HG02763 (cell line): ENCODE data around the gene ZBTB17.
"Not testable (repeated sequence)": the region's sequence is repeated elsewhere in the genome, so short reads cannot be mapped to it uniquely, and the experiment has no call there.

ENCODE experiments used
- ATAC-seq: cut with Tn5 transposase; IDR thresholded peaks from one replicate; pipeline ENCODE4 v1.9.1; 2021; ENCODE audit warnings: mild to moderate bottlenecking, moderate library complexity; ENCODE audit not compliant: unreplicated experiment

ZBTB17 gene

DNA sequence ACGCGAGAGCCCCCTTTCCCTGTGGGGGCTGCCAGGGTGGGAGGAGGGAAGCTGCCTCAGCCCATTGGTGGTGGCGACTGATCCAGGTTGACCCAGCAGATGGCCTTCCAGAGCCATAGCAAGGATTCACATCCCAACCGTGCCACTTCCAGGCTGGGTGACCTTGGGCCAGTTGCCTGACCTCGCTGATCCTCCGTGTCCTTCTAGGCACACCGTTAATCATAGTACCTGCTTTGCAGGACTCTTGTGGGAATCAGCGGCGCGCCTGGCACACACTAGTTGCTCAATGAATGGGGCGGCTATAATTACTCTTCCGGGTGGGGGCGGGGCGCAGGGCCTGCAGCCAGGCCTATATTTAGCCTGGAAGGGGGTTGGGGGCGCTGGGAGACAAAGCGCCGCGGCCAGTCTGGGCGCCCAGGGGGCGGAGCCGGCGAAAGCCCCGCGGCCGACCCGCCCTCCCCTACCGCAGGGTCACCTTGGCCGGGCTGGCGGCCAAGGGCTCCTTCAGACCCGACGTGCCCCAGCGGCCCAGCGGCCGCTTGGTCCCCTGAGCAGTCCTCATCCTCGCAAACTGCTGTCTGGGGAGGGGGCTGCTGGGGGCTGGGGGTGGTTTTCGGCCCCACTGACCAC is 36.8 kb upstream of the ZBTB17 start:
- ATAC-seq = no peak

GRCh38 chr1:16011936-16012589 is 36.2 kb upstream of the ZBTB17 start:
- no peak for ATAC-seq

DNA sequence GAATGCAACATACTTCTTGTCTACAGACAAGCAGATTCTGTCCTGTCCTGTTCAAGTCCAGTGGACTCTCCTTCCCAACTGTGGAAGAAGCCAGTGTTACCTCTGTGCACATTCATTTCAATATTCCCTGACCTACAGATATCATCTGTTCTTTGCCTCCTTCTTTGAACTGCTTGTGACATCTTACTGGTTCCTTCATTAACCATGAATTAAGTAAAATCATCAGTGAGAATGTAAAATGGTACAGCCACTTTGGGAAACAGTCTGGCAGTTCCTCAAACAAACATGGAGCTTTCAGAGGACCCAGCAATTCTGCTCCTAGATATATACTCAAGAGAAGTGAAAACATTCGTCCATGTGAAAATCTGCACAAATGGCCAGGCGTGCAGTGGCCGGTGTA is 34.9 kb upstream of the ZBTB17 start:
- no peak for ATAC-seq

DNA sequence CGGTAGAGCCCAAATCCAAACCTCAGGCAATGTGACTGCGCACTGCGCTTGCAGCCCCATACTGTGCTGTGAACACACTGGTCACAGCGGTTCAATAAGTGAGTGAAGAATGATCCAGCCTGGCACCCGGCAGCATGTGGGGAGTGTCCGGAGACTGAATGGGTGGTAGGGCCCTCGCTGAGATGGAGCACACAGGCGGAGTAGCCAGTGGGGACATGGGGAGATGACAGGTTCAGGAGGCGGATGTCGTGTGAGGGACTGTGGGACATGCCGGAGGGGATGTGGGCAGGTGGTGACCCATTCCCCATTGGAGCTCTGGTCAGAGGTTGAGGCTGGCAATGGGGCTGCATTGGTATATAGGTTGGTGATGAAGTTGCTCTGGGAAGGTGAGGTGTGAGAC is 33.8 kb upstream of the ZBTB17 start:
- no peak for ATAC-seq

DNA sequence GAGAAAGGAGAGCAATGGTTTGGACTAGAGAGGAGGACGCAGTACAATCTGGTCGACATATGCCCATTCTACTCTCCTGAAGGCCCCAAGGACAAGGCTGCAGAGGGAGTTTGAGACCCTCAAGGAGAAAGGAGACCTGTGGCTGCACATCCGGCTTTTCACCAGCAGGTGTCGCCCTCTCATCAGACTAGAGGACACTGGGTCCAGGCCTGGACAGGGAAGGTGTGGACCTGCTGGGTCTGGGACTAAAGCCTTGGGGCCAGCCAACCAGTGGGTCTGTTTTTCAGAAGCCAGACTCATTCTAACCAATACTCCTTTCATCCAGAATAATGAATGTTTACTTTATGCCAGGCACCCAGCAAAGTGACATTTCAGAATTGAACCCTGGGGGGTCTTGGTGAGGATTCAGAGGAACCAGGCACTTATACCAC is 33.1 kb upstream of the ZBTB17 start:
- no peak for ATAC-seq

GRCh38 chr1:16007671-16008341 is 31.9 kb upstream of the ZBTB17 start:
- ATAC-seq = no peak

DNA sequence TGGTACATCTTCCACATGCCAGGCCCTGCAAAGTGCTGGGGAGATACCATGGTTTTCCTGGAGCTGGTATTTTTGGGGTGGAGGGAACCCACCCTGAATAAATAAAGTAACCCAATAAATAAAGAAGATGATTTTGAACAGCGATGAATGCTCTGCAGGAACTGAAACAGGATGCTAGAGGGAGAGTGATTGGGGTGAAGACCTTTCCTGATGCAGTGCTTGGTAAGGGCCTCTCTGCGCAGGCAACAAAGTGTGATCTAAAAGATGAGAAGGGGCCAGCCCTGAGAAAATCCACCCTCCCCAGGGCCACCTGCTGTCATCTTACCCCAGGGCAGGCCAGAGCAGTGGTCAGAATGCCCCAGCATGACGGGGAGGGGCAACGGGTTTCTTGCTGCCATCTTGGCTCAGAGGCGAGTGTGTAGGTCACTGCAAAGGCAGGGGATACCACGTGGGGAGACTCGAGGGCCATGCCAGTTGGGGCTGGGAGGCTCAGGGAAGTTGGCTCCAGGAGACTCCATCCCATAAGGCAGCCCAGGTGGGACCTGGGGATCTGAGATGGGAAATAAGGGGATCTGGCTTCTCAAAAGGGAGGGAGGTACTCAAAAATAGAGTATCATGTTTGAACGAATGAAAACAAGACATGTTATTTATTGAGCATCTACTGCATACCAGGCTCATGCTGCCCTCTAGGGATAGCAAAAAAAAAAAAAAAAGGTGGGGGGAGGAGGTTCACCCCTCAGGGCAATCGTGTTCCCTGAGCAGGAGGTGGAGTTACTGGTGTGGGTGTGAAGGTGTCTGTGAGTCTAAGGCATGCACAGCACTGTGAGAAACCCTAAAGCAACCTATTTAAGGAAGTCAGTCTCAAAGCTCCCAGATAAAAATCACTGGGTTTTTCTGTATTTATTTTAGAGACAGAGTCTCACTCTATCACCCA is 30.9 kb upstream of the ZBTB17 start:
- no peak for ATAC-seq

DNA sequence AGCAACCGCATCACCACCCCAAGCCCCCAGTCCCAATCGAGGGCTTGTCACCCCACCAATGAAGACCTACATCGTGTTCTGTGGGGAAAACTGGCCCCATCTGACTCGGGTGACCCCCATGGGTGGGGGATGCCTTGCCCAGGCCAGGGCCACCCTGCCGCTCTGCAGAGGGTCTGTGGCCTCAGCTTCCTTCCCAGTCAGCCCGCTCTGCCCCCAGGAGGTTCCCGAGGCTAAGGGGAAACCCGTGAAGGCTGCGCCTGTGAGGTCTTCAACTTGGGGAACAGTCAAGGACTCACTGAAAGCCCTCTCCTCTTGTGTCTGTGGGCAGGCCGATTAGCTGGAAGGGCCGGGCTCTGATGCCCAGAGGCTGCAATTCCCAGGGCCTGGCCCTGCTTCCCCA is 30.1 kb upstream of the ZBTB17 start:
- ATAC-seq = no peak

- ATAC-seq = no peak
Measured at GRCh38 chr1:16005597-16005996, 29.7 kb upstream of the ZBTB17 start.

DNA sequence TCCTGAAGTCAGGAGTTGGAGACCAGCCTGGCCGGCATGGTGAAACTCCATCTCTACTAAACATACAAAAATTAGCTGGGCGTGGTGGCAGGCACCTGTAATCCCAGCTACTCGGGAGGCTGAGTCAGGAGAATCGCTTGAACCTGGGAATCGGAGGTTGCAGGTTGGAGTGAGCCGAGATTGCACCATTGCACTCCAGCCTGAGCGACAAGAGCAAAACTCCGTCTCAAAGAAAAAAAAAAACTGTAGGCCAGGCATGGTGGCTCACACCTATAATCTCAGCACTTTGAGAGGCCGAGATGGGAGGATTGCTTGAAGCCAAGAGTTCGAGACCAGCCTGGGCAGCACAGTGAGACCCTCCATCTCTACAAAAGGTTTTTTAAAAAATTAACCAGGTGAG is 25.4 kb upstream of the ZBTB17 start:
- ATAC-seq = not testable (repeated sequence)

GRCh38 chr1:15998929-15999328 is 23.0 kb upstream of the ZBTB17 start:
- no peak for ATAC-seq

GRCh38 chr1:15997637-15998280 is 21.9 kb upstream of the ZBTB17 start:
- ATAC-seq = no peak

- no peak for ATAC-seq
Measured at GRCh38 chr1:15997076-15997585, 21.2 kb upstream of the ZBTB17 start.

- no peak for ATAC-seq
Measured at GRCh38 chr1:15994590-15995351, 18.9 kb upstream of the ZBTB17 start.

GRCh38 chr1:15994081-15994480 is 18.2 kb upstream of the ZBTB17 start:
- no peak for ATAC-seq

- ATAC-seq = no peak
Measured at GRCh38 chr1:15993666-15994065, 17.8 kb upstream of the ZBTB17 start.

- no peak for ATAC-seq
Measured at GRCh38 chr1:15992582-15993500, 16.9 kb upstream of the ZBTB17 start.

DNA sequence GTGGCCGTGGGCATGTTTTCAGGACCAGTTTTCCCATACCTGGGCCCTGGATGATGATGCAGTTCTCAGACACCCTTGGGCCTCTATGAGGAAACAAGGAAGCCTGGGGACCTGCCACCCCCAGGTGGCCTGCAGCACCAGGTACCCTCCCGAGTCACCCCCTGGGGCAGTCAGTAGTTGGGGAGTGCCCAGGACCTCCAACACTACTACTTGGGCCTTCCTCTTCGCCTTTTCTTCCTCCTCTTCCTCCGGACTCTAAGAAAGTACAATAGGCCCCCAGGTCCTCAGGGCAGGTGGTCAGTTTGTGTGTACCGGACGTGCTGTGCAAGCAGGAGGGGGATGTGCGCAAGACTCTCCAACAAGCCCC is 16.3 kb upstream of the ZBTB17 start:
- no peak for ATAC-seq
